GM21825 (cell line): ENCODE results near the gene GJB1.
"Not testable (repeated sequence)": the region's sequence is repeated elsewhere in the genome, so short reads cannot be mapped to it uniquely, and the experiment has no call there.

Source experiments
- ATAC-seq: cut with Tn5 transposase; IDR thresholded peaks from one replicate; pipeline ENCODE4 v1.9.1; 2021; ENCODE audit warnings: mild to moderate bottlenecking, moderate library complexity; ENCODE audit not compliant: unreplicated experiment

GJB1 gene

GRCh38 chrX:71222929-71223328 lies at the start of gene GJB1:
TSS of gene GJB1 (plus strand) at chrX:71223224. CDS start at chrX:71223708, 484 bp downstream.
- ATAC-seq, result no peak

GRCh38 chrX:71173440-71173839 lies 49.6 kb upstream of the GJB1 start:
- ATAC-seq, result no peak

- ATAC-seq, result no peak
These were observed 48.2 kb upstream of the GJB1 start for GRCh38 chrX:71174795-71175194.

- ATAC-seq, result no peak
These were observed 47.5 kb upstream of the GJB1 start for GRCh38 chrX:71175531-71175930.

GRCh38 chrX:71177327-71177726 lies 45.7 kb upstream of the GJB1 start:
- no peak for ATAC-seq

GRCh38 chrX:71178908-71179307 lies 44.1 kb upstream of the GJB1 start:
- ATAC-seq, result no peak

GRCh38 chrX:71180579-71181265 lies 42.3 kb upstream of the GJB1 start:
- not testable (repeated sequence) for ATAC-seq

- peak; percentile 48 for ATAC-seq
These were observed 41.5 kb upstream of the GJB1 start for GRCh38 chrX:71181558-71181909.

GRCh38 chrX:71181910-71182799 lies 40.9 kb upstream of the GJB1 start:
- ATAC-seq, result peak; percentile 73

- no peak for ATAC-seq
These were observed 40.2 kb upstream of the GJB1 start for GRCh38 chrX:71182871-71183270.

GRCh38 chrX:71183341-71183740 lies 39.7 kb upstream of the GJB1 start:
- ATAC-seq, result no peak

GRCh38 chrX:71184092-71184491 lies 38.9 kb upstream of the GJB1 start:
- no peak for ATAC-seq

GRCh38 chrX:71184803-71185495 lies 38.1 kb upstream of the GJB1 start:
- ATAC-seq, result no peak

GRCh38 chrX:71191248-71191647 lies 31.8 kb upstream of the GJB1 start:
- ATAC-seq, result no peak

GRCh38 chrX:71195964-71196649 lies 26.9 kb upstream of the GJB1 start:
- no peak for ATAC-seq

- ATAC-seq, result peak; percentile 70
These were observed 25.0 kb upstream of the GJB1 start for GRCh38 chrX:71198066-71198465.

GRCh38 chrX:71199252-71200008 lies 23.6 kb upstream of the GJB1 start:
- no peak for ATAC-seq

GRCh38 chrX:71210816-71211215 lies 12.2 kb upstream of the GJB1 start:
- no peak for ATAC-seq

GRCh38 chrX:71212536-71212935 lies 10.5 kb upstream of the GJB1 start:
- ATAC-seq, result no peak

- no peak for ATAC-seq
These were observed 8.9 kb upstream of the GJB1 start for GRCh38 chrX:71214152-71214551.
